Gastroesophageal sphincter (tissue), 3 donors: ENCODE data around the gene SARM1.

Experiments
- CTCF ChIP-seq, 4 experiments: fragments of 200-600 bp in 2 of 4; fragments of 450-650 bp in 2 of 4; sonication (generic) in 1 of 4; IDR thresholded peaks; one replicate each; pipeline ENCODE4 v1.5.1; 2017 to 2019; ENCODE audit warnings: antibody characterized with exemption in 4 of 4, mild to moderate bottlenecking in 2 of 4, moderate library complexity in 2 of 4
- EP300 ChIP-seq: sonication (generic); formaldehyde crosslinking; IDR thresholded peaks from one replicate; pipeline ENCODE4 v1.6.1; 2017; ENCODE audit warnings: antibody characterized with exemption, mild to moderate bottlenecking
- POLR2A ChIP-seq, 2 donors: fragments of 450-650 bp; IDR thresholded peaks; one replicate each; pipeline ENCODE4 v1.6.1; 2017; ENCODE audit warnings: antibody characterized with exemption in 2 of 2, mild to moderate bottlenecking in 2 of 2, moderate library complexity in 1 of 2

DNA sequence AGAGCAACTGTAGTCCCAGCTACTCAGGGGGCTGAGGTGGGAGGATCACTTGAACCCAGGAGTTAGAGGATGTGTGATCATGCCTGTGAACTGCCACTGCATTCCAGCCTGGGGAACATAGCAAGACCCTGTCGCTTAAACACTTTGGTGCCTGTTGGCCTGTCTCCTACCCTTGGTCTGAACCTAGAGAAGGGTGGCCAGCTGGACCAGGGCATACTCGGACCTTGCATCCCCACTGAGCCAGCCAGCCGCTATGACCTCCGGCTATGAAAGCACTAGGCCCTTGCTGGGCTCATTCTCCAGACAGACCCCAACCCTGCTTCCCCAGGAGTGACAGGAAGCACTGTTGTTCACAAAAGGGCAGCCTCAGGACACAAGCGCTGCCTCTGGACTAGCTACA is 40.8 kb upstream of the SARM1 start:
- no peak for TF ChIP-seq CTCF (IDR thresholded peaks at IDR 0.05)
- TF ChIP-seq POLR2A (IDR thresholded peaks at IDR 0.05): no peak
- TF ChIP-seq EP300: no peak
